WTC11 (cell line): ENCODE results near the gene IDH3G. TPM values are rescaled to one million over a fixed set of nuclear protein-coding genes. Genes with fewer than 3 reads are reported as not detected.
A peak's percentile ranks its signal among the peaks of the same experiment; 100 is the strongest.
"Not testable (repeated sequence)": the region's sequence is repeated elsewhere in the genome, so short reads cannot be mapped to it uniquely, and the experiment has no call there.

Experiments used
- ATAC-seq: fragments of 200-7000 bp; cut with Tn5 transposase; 2 replicates; pipeline ENCODE4 v1.10.0; 2021; ENCODE audit warnings: mild to moderate bottlenecking, moderate library complexity
- CTCF ChIA-PET: fragments of 300-600 bp; sonication (Branson Sonifier 250); formaldehyde crosslinking; loops from one replicate; lab custom pipeline; 2021; ENCODE audit warnings: antibody characterized with exemption; lab: Charles Lee
- POLR2A ChIA-PET: fragments of 350-600 bp; sonication (Branson Sonifier 250); formaldehyde crosslinking; loops from one replicate; lab custom pipeline; 2021; ENCODE audit warnings: antibody characterized with exemption; lab: Charles Lee
- DNase-seq: peaks from one replicate; pipeline ENCODE4 v3.0.0; 2021; ENCODE audit warnings: low spot score
- H3K27ac Mint-ChIP-seq: 2 replicates; pipeline ENCODE4 v1.8.0; 2021; ENCODE audit warnings: mixed read lengths
- H3K27me3 Mint-ChIP-seq: 2 replicates; pipeline ENCODE4 v1.8.0; 2021; ENCODE audit warnings: low read depth, mild to moderate bottlenecking, moderate library complexity, mixed read lengths
- H3K36me3 Mint-ChIP-seq: 2 replicates; pipeline ENCODE4 v1.8.0; 2021; ENCODE audit warnings: mixed read lengths
- H3K4me1 Mint-ChIP-seq: 2 replicates; pipeline ENCODE4 v1.8.0; 2022; ENCODE audit warnings: mixed read lengths
- H3K4me3 Mint-ChIP-seq: 2 replicates; pipeline ENCODE4 v1.8.0; 2021; ENCODE audit warnings: mild to moderate bottlenecking, moderate library complexity, mixed read lengths
- H3K9me3 Mint-ChIP-seq: 2 replicates; pipeline ENCODE4 v1.8.0; 2021; ENCODE audit warnings: mixed read lengths
- ERG ChIP-seq: fragments of 250-450 bp; sonication (Bioruptor Pico); IDR thresholded peaks from 2 replicates; pipeline ENCODE4 v1.8.0; 2021; ENCODE audit warnings: mild to moderate bottlenecking
- ESRRA ChIP-seq: sonication (generic); formaldehyde crosslinking; IDR thresholded peaks from 2 replicates; pipeline ENCODE4 v1.8.1; 2022; ENCODE audit warnings: mild to moderate bottlenecking, missing genetic modification reagents, borderline replicate concordance
- ETV6 ChIP-seq: sonication (generic); formaldehyde crosslinking; IDR thresholded peaks from 2 replicates; pipeline ENCODE4 v1.8.1; 2022; ENCODE audit warnings: mild to moderate bottlenecking, missing genetic modification reagents
- FOXP1 ChIP-seq: sonication (generic); formaldehyde crosslinking; IDR thresholded peaks from 2 replicates; pipeline ENCODE4 v1.8.0; 2022; ENCODE audit warnings: missing genetic modification reagents, mild to moderate bottlenecking, moderate library complexity, borderline replicate concordance
- GTF2I ChIP-seq: fragments of 250-450 bp; sonication (Bioruptor Pico); conservative IDR thresholded peaks from 2 replicates; pipeline ENCODE4 v1.4.0; 2021; ENCODE audit warnings: mild to moderate bottlenecking
- MXD4 ChIP-seq: fragments of 250-450 bp; sonication (Bioruptor Pico); IDR thresholded peaks from 2 replicates; pipeline ENCODE4 v1.8.0; 2021; ENCODE audit warnings: mild to moderate bottlenecking, moderate library complexity, borderline replicate concordance
- MYBL2 ChIP-seq: sonication (generic); formaldehyde crosslinking; IDR thresholded peaks from 2 replicates; pipeline ENCODE4 v1.8.1; 2023; ENCODE audit warnings: mild to moderate bottlenecking, moderate library complexity, missing genetic modification reagents
- NFATC4 ChIP-seq: fragments of 250-450 bp; sonication (Bioruptor Pico); IDR thresholded peaks from 2 replicates; pipeline ENCODE4 v1.9.0; 2021; ENCODE audit warnings: mild to moderate bottlenecking
- NR3C1 ChIP-seq: sonication (generic); formaldehyde crosslinking; conservative IDR thresholded peaks from 2 replicates; pipeline ENCODE4 v1.8.1; 2023; ENCODE audit warnings: low read depth, mild to moderate bottlenecking, missing genetic modification reagents
- PRRX2 ChIP-seq: fragments of 250-450 bp; sonication (Bioruptor Pico); IDR thresholded peaks from 2 replicates; pipeline ENCODE4 v1.8.0; 2021; ENCODE audit warnings: mild to moderate bottlenecking
- TEAD1 ChIP-seq: sonication (generic); formaldehyde crosslinking; IDR thresholded peaks from 2 replicates; pipeline ENCODE4 v1.8.0; 2022; ENCODE audit warnings: mild to moderate bottlenecking, missing genetic modification reagents
- ZNF138 ChIP-seq: sonication (generic); formaldehyde crosslinking; conservative IDR thresholded peaks from 2 replicates; pipeline ENCODE4 v1.8.1; 2022; ENCODE audit warnings: mild to moderate bottlenecking, moderate library complexity, missing genetic modification reagents
- total RNA-seq: library from RNA; stranded (reverse); gene quantifications from 3 replicates; pipeline ENCODE4 v1.2.3, GENCODE V29; 2021
- TF ChIP-seq, protein P1 (sequence below): fragments of 250-450 bp; sonication (Bioruptor Pico); IDR thresholded peaks from 2 replicates; pipeline ENCODE4 v2.1.2; 2022; ENCODE audit warnings: mild to moderate bottlenecking, moderate library complexity
- TF ChIP-seq, protein P2 (sequence below): fragments of 200-600 bp; IDR thresholded peaks from 2 replicates; pipeline ENCODE4 v1.8.0; 2022; ENCODE audit warnings: antibody characterized with exemption
- TF ChIP-seq, protein P3 (sequence below): sonication (generic); formaldehyde crosslinking; IDR thresholded peaks from 2 replicates; pipeline ENCODE4 v1.8.1; 2023; ENCODE audit warnings: mild to moderate bottlenecking, missing genetic modification reagents
- TF ChIP-seq, protein P4 (sequence below): sonication (generic); formaldehyde crosslinking; IDR thresholded peaks from 2 replicates; pipeline ENCODE4 v1.8.1; 2022; ENCODE audit warnings: low read depth, missing genetic modification reagents, borderline replicate concordance

Gene IDH3G
- total RNA-seq, 1 experiment from 2014 or later: 52.4 TPM

DNA sequence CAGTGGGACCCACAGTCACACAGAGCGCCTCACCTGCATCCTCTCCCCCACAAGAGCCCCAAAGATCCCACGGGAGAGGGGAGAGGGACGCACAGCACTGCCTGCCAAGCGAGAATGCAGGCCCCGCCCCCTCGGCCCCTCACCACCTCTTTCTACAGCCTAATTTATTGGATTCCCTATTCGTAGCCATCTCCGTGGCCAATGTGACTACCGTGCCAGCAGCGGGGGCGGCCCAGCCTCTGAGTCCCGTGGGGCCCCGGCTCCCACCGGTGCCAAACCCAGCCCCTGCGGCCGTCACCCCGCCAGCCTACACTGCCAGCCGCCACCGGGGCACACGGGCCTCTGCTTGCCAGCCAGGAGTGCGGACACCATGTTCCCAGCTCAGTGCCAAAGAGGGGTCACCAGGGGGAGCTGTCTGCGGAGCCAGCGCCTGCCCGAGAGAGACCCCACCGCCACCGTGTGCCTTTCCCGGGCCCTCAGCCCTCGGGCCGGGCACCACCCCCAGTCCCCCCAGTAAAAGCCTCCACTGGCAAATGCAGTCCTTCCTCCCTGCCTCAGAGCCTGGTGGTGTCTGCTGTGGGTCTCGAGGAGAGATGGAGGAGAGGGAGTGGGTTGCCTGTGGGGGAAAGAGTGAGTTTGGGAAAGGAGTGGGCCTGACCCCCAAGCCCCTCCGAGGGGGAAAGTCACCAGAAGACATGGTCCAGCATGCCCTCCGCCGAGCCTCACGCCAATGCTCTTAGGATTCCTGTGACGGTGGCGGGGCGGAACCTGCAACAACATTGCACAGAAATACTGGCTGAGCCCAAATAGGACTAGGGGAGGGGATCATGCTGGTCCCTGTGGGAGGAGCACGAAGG lies 49.7 kb downstream of the IDH3G start (continued):
- TF ChIP-seq, protein P1, sequence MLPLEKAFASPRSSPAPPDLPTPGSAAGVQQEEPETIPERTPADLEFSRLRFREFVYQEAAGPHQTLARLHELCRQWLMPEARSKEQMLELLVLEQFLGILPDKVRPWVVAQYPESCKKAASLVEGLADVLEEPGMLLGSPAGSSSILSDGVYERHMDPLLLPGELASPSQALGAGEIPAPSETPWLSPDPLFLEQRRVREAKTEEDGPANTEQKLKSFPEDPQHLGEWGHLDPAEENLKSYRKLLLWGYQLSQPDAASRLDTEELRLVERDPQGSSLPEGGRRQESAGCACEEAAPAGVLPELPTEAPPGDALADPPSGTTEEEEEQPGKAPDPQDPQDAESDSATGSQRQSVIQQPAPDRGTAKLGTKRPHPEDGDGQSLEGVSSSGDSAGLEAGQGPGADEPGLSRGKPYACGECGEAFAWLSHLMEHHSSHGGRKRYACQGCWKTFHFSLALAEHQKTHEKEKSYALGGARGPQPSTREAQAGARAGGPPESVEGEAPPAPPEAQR: no peak
- TF ChIP-seq FOXP1 (CRISPR knock-in tag) (no peak), PRRX2 (CRISPR knock-in tag) (no peak), ETV6 (CRISPR knock-in tag) (no peak)
- TF ChIP-seq, protein P2, sequence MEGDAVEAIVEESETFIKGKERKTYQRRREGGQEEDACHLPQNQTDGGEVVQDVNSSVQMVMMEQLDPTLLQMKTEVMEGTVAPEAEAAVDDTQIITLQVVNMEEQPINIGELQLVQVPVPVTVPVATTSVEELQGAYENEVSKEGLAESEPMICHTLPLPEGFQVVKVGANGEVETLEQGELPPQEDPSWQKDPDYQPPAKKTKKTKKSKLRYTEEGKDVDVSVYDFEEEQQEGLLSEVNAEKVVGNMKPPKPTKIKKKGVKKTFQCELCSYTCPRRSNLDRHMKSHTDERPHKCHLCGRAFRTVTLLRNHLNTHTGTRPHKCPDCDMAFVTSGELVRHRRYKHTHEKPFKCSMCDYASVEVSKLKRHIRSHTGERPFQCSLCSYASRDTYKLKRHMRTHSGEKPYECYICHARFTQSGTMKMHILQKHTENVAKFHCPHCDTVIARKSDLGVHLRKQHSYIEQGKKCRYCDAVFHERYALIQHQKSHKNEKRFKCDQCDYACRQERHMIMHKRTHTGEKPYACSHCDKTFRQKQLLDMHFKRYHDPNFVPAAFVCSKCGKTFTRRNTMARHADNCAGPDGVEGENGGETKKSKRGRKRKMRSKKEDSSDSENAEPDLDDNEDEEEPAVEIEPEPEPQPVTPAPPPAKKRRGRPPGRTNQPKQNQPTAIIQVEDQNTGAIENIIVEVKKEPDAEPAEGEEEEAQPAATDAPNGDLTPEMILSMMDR: no peak

DNA sequence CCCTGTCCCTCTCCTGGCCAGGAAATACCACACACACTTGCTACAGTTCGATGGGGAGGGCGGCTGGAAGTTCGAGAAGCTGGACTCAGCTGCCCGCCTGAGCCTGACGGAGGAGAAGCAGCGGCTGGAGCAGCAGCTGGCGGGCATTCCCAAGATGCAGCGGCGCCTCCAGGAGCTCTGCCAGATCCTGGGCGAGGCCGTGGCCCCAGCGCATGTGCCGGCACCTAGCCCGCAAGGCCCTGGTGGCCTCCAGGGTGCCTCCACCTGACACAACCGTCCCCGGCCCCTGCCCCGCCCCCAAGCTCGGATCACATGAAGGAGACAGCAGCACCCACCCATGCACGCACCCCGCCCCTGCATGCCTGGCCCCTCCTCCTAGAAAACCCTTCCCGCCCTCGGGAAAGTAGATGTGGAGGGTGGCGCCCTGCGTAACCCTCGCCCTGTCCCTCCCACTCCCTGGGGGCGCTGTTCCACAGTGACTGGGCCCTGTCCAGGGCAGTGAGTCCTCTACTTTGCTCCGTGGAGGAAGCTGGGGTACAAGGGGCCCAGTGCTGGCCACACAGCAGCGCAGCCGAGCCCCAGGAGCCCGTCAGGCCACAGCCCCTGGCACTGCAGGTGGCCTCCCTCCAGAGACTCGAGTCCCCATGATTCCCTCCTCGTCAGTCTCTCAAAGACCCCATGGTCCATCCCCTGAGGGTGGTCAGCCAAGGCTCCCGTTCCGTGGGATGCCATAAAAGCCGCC lies 50.5 kb downstream of the IDH3G start:
- CTCF ChIA-PET: interaction anchor here (0.9 to 1.8 kb wide), 6 partner anchors 17 to 203 kb away, joined by 3 to 5 read pairs (median 3); no protein-coding TSS in a partner anchor
- H3K36me3 Mint-ChIP-seq, H3K27me3 Mint-ChIP-seq, H3K27ac Mint-ChIP-seq, POLR2A ChIA-PET, H3K9me3 Mint-ChIP-seq, H3K4me1 Mint-ChIP-seq: not testable (repeated sequence)
- DNase-seq (peak; percentile 70), ATAC-seq (peak; percentile 57)
- peak overlapping the region; percentile 72 for H3K4me3 Mint-ChIP-seq

DNA sequence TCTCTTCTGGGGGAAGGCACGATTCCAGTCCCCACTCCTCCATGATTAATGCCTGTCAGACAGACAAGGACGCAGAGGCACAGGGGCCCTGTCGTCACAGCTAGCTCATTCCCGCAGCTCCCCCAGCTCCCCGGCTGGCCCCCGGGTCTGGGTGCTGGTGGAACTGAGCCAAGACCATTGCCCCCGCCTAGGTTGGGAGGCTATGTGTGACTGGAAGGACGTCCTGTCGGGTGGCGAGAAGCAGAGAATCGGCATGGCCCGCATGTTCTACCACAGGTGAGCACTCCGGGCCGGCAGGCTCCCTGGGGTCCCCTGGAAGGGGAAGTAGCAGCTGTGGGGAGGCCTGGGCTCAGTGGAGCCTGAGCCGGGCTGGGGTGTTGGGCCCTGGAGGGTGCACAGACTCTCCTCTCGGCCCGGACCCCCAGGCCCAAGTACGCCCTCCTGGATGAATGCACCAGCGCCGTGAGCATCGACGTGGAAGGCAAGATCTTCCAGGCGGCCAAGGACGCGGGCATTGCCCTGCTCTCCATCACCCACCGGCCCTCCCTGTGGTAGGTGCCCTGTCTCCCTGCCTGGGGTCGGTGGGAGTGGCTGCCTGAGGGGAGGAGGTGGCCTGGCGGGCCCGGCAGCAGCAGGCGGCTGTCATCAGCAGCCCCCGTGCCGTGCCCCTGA lies 51.2 kb downstream of the IDH3G start:
- H3K27me3 Mint-ChIP-seq, POLR2A ChIA-PET, H3K27ac Mint-ChIP-seq, ATAC-seq, H3K4me3 Mint-ChIP-seq, H3K4me1 Mint-ChIP-seq, DNase-seq, H3K36me3 Mint-ChIP-seq, H3K9me3 Mint-ChIP-seq: not testable (repeated sequence)
- CTCF ChIA-PET: interaction anchor here (0.9 to 1.8 kb wide), 2 partner anchors 16 to 204 kb away, joined by 3 to 5 read pairs; no protein-coding TSS in a partner anchor

DNA sequence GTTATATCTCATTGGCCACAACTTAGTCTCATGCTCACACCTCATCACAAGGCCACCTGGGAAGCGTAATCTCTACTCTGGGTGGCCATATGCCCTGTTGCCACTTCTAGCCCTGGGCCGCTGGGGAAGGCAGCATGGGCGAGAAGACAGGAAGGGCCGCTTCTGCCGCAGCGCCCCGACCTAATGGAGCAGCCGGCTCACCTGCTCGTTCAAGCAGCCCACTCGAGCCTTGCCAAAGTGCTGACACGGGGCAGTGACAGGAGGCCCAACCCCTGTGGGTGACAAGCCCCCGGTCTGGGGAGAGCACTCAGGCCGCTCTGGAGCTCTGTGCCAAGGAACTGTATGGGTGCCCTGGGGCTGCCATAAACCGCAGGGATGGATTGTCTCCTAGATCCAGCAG lies 52.1 kb downstream of the IDH3G start:
- CTCF ChIA-PET, H3K9me3 Mint-ChIP-seq, DNase-seq, H3K27ac Mint-ChIP-seq, H3K4me1 Mint-ChIP-seq, H3K27me3 Mint-ChIP-seq, POLR2A ChIA-PET, H3K36me3 Mint-ChIP-seq, ATAC-seq, H3K4me3 Mint-ChIP-seq: not testable (repeated sequence)

- ATAC-seq: no peak
- no peak for TF ChIP-seq GTF2I (CRISPR knock-in tag)
- TF ChIP-seq ZNF138 (CRISPR knock-in tag): no peak
- TF ChIP-seq, protein P3, sequence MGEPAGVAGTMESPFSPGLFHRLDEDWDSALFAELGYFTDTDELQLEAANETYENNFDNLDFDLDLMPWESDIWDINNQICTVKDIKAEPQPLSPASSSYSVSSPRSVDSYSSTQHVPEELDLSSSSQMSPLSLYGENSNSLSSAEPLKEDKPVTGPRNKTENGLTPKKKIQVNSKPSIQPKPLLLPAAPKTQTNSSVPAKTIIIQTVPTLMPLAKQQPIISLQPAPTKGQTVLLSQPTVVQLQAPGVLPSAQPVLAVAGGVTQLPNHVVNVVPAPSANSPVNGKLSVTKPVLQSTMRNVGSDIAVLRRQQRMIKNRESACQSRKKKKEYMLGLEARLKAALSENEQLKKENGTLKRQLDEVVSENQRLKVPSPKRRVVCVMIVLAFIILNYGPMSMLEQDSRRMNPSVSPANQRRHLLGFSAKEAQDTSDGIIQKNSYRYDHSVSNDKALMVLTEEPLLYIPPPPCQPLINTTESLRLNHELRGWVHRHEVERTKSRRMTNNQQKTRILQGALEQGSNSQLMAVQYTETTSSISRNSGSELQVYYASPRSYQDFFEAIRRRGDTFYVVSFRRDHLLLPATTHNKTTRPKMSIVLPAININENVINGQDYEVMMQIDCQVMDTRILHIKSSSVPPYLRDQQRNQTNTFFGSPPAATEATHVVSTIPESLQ: no peak
- no peak for TF ChIP-seq TEAD1 (CRISPR knock-in tag)
- no peak for TF ChIP-seq ERG (CRISPR knock-in tag)
- TF ChIP-seq ESRRA (CRISPR knock-in tag): no peak
- TF ChIP-seq MYBL2: no peak
- no peak for TF ChIP-seq NR3C1 (CRISPR knock-in tag)
- no peak for TF ChIP-seq MXD4 (CRISPR knock-in tag)
- TF ChIP-seq, protein P4, sequence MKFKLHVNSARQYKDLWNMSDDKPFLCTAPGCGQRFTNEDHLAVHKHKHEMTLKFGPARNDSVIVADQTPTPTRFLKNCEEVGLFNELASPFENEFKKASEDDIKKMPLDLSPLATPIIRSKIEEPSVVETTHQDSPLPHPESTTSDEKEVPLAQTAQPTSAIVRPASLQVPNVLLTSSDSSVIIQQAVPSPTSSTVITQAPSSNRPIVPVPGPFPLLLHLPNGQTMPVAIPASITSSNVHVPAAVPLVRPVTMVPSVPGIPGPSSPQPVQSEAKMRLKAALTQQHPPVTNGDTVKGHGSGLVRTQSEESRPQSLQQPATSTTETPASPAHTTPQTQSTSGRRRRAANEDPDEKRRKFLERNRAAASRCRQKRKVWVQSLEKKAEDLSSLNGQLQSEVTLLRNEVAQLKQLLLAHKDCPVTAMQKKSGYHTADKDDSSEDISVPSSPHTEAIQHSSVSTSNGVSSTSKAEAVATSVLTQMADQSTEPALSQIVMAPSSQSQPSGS (CRISPR knock-in tag): no peak
- no peak for TF ChIP-seq NFATC4 (CRISPR knock-in tag)
- no peak for DNase-seq
- peaks cover 3% of the 10 kb centered on the region; the same call in 1 of the 2 replicates for H3K4me1 Mint-ChIP-seq
- ChIA-PET POLR2A (no interaction called here), CTCF (no interaction called here)
- no peaks in the 10 kb centered on the region for H3K36me3 Mint-ChIP-seq
- H3K27ac Mint-ChIP-seq: no peak overlapping the region
- no peaks in the 10 kb centered on the region for H3K27me3 Mint-ChIP-seq
- no peak overlapping the region for H3K4me3 Mint-ChIP-seq
- H3K9me3 Mint-ChIP-seq: no peaks in the 10 kb centered on the region
Observed at GRCh38 chrX:153741446-153741845, 52.7 kb downstream of the IDH3G start.
